Esophagus muscularis mucosa (tissue), 4 donors: ENCODE measurements around the gene FNDC1. TPM values are rescaled to one million over a fixed set of nuclear protein-coding genes. Genes with fewer than 3 reads are reported as not detected.
A peak's percentile ranks its signal among the peaks of the same experiment; 100 is the strongest.

ENCODE experiments used
- DNase-seq: peaks from one replicate; pipeline ENCODE4 v3.0.0-alpha.2; 2017; ENCODE audit errors: extremely low spot score
- H3K27ac ChIP-seq, 4 donors: fragments of 200-600 bp; sonication (generic); replicated peaks in 1 of 4; 1 replicate in 3 of 4; 2 replicates in 1 of 4; pipeline ENCODE4 v1.5.1; 2016 to 2019; ENCODE audit warnings: mild to moderate bottlenecking in 1 of 4
- H3K27me3 ChIP-seq, 4 donors: fragments of 200-600 bp; sonication (generic); one replicate each; pipeline versions ENCODE4 v1.5.1 to v1.6.0; 2016 to 2019
- H3K36me3 ChIP-seq, 4 donors: fragments of 200-600 bp; sonication (generic); one replicate each; pipeline ENCODE4 v1.5.1; 2016 to 2019
- H3K4me1 ChIP-seq, 4 donors: fragments of 200-600 bp; sonication (generic); one replicate each; pipeline ENCODE4 v1.5.1; 2016 to 2019
- H3K4me3 ChIP-seq, 4 donors: fragments of 200-600 bp; sonication (generic); 1 replicate in 2 of 4; 2 replicates in 2 of 4; pipeline ENCODE4 v1.5.1; 2016 to 2019; ENCODE audit warnings: mild to moderate bottlenecking in 4 of 4, moderate library complexity in 1 of 4
- H3K9me3 ChIP-seq, 4 donors: fragments of 200-600 bp; sonication (generic); 1 replicate in 3 of 4; 2 replicates in 1 of 4; pipeline ENCODE4 v1.5.1; 2016 to 2019
- CTCF ChIP-seq, 3 experiments: fragments of 200-600 bp in 2 of 3; fragments of 450-650 bp in 1 of 3; sonication (generic) in 2 of 3; IDR thresholded peaks; one replicate each; pipeline ENCODE4 v1.5.1; 2017 to 2019; ENCODE audit warnings: antibody characterized with exemption in 3 of 3, mild to moderate bottlenecking in 2 of 3, moderate library complexity in 1 of 3
- EP300 ChIP-seq: sonication (generic); formaldehyde crosslinking; IDR thresholded peaks from one replicate; pipeline ENCODE4 v1.6.1; 2017; ENCODE audit warnings: antibody characterized with exemption
- POLR2A ChIP-seq: fragments of 450-650 bp; IDR thresholded peaks from one replicate; pipeline ENCODE4 v1.6.1; 2017; ENCODE audit warnings: antibody characterized with exemption, moderate library complexity, mild to moderate bottlenecking, low read depth
- POLR2AphosphoS5 ChIP-seq, 2 donors: sonication (generic); formaldehyde crosslinking; IDR thresholded peaks; one replicate each; pipeline ENCODE4 v1.6.1; 2017; ENCODE audit warnings: antibody characterized with exemption in 2 of 2
- WGBS: methylation state at CpG from one replicate; pipeline ENCODE4 v1.1.5; 2018; 5-methylcytosine and 5-hydroxymethylcytosine counted together
- intact Hi-C: fragments of 100-400 bp; cut with DNase I; formaldehyde crosslinking; loops from one replicate; pipeline ENCODE4 v1.15.1; 2023
- total RNA-seq, 4 donors: library from RNA; depleted of rRNA; stranded (reverse); fragments of >200 nt; gene quantifications; one replicate each; pipeline versions ENCODE4 v1.1.0 to v1.2.1, GENCODE V29; 2016

Gene FNDC1
- total RNA-seq, 4 donors from 2014 or later: 0.84 to 11.2 (median 2.7) TPM

DNA sequence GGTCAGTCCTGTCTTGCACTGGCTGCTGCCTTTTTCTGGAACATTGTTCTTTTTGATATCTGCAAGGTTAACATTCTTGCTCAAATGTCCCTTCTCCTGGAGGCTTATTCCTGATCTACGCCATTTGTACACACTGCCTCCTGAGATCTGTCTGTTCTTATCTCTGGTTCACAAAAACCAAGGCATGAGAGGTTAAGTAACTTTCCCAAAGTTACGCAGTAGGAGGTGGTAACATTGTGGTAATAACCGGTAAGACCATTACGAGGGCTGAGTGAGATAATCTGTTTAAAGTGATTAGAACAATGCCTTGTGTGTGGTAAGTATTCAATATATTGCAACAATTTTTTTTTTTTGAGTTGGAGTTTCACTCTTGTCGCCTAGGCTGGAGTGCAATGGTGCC lies 132.1 kb downstream of the FNDC1 start:
- Histone ChIP-seq H3K4me3 (no peak overlapping the region), H3K4me1 (peaks cover 0 to 4% (median 0%) of the 10 kb centered on the region in 4 donors), H3K27ac (no peak overlapping the region), H3K9me3 (no peaks in the 10 kb centered on the region), H3K36me3 (no peaks in the 10 kb centered on the region), H3K27me3 (no peaks in the 10 kb centered on the region)
- TF ChIP-seq CTCF (IDR thresholded peaks at IDR 0.05) (no peak), EP300 (no peak), POLR2A (no peak), POLR2AphosphoS5 (IDR thresholded peaks at IDR 0.05) (no peak)
- 94% methylated on average over 5 of the region's 5 CpGs for WGBS
- intact Hi-C loops: no loop called here
- DNase-seq: no peak

DNA sequence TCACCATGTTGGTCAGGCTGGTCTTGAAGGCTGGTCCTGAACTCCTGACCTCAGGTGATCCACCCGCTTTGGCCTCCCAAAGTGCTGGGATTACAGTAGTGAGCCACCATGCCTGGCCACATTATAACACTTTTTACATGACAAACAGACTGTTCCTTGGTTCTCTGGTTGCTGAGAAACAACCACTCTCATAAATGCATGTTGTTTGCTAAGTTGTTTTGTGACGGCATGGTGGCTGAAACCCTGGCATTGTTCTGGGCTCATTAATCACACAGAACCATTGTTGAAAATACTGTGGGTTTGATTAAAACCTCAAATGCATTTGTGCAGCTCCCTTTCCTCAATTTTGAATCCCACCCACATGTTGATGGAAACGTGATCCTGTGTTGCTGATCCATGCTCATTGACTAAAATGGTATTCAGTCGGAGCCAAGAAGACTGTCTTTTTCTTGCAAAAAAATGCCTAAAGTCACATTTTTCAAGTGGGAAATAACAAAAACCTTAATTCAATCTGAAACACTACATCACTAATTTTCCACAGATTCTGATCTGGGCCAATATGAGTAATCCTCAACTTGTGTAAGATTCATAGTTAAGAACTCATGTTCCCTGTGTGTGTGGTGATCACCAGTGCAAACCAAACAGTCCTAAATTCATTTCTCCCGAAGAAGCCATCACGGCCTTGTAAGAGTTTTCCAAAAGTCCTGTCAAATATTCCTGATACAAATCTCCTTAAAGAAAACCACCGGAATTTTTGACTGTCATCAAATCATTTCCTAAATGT lies 132.8 kb downstream of the FNDC1 start:
- Histone ChIP-seq H3K36me3 (no peaks in the 10 kb centered on the region), H3K9me3 (no peaks in the 10 kb centered on the region), H3K4me3 (no peak overlapping the region), H3K4me1 (peaks cover 0 to 4% (median 0%) of the 10 kb centered on the region in 4 donors), H3K27ac (no peak overlapping the region), H3K27me3 (no peaks in the 10 kb centered on the region)
- intact Hi-C loops: no loop called here
- 88% methylated on average over 7 of the region's 7 CpGs for WGBS
- TF ChIP-seq POLR2AphosphoS5 (IDR thresholded peaks at IDR 0.05): no peak
- TF ChIP-seq CTCF (IDR thresholded peaks at IDR 0.05): no peak
- no peak for TF ChIP-seq EP300
- no peak for TF ChIP-seq POLR2A
- DNase-seq: no peak

GRCh38 chr6:159302594-159302992 lies 133.4 kb downstream of the FNDC1 start:
- DNase-seq: peak; percentile 50
- Histone ChIP-seq H3K36me3 (no peaks in the 10 kb centered on the region), H3K27me3 (no peaks in the 10 kb centered on the region), H3K4me1 (peaks cover 0 to 5% (median 3%) of the 10 kb centered on the region in 4 donors), H3K27ac (no peak overlapping the region), H3K4me3 (no peak overlapping the region), H3K9me3 (no peaks in the 10 kb centered on the region)
- intact Hi-C loops: no loop called here
- TF ChIP-seq POLR2A (no peak), POLR2AphosphoS5 (IDR thresholded peaks at IDR 0.05) (no peak), CTCF (IDR thresholded peaks at IDR 0.05) (no peak), EP300 (no peak)
- 84% methylated on average over 5 of the region's 5 CpGs for WGBS

- intact Hi-C loops: no loop called here
- H3K9me3 ChIP-seq: no peaks in the 10 kb centered on the region
- H3K27me3 ChIP-seq: no peaks in the 10 kb centered on the region
- no peaks in the 10 kb centered on the region for H3K36me3 ChIP-seq
- no peak for TF ChIP-seq POLR2AphosphoS5 (IDR thresholded peaks at IDR 0.05)
- TF ChIP-seq EP300: no peak
- TF ChIP-seq POLR2A: no peak
- no peak for TF ChIP-seq CTCF (IDR thresholded peaks at IDR 0.05)
- DNase-seq: peak; percentile 57
- 89% methylated on average over 2 of the region's 2 CpGs for WGBS
- no peak overlapping the region for H3K4me3 ChIP-seq
- peaks cover 0 to 11% (median 8%) of the 10 kb centered on the region in 4 donors for H3K4me1 ChIP-seq
- H3K27ac ChIP-seq: no peak overlapping the region
These were observed 134.0 kb downstream of the FNDC1 start for GRCh38 chr6:159303159-159303558.
